GM12801 (cell line): ENCODE results near the gene UNC13C.

Experiments used
- CTCF ChIP-seq: IDR thresholded peaks from one replicate; pipeline ENCODE4 v1.5.1; 2011; ENCODE audit warnings: control low read depth; ENCODE audit not compliant: insufficient read length; ENCODE audit errors: extremely low read depth

UNC13C gene

GRCh38 chr15:53978253-53978906 is at the start of gene UNC13C:
Gene UNC13C (plus strand): TSS chr15:53978441. CDS start chr15:54012904, 34,463 bp downstream.
- TF ChIP-seq CTCF: no peak

GRCh38 chr15:53936137-53936536 is 42.1 kb upstream of the UNC13C start:
- no peak for TF ChIP-seq CTCF

GRCh38 chr15:53950572-53950971 is 27.7 kb upstream of the UNC13C start:
- TF ChIP-seq CTCF: no peak

- TF ChIP-seq CTCF: no peak
Observed at GRCh38 chr15:53955396-53955795, 22.8 kb upstream of the UNC13C start.

GRCh38 chr15:53962646-53963561 is 15.3 kb upstream of the UNC13C start:
- TF ChIP-seq CTCF: no peak

GRCh38 chr15:53963801-53964200 is 14.4 kb upstream of the UNC13C start:
- no peak for TF ChIP-seq CTCF

GRCh38 chr15:53974121-53974520 is 4.1 kb upstream of the UNC13C start:
- TF ChIP-seq CTCF: no peak
